Keratinocyte (primary cell): ENCODE measurements around the gene ALG11.

Source experiments
- CTCF ChIP-seq, 3 experiments: IDR thresholded peaks in 1 of 3; conservative IDR thresholded peaks in 1 of 3; optimal IDR thresholded peaks in 1 of 3; 2 replicates in 2 of 3; 3 replicates in 1 of 3; pipeline versions ENCODE3 to v1.5.1; 2011; ENCODE audit warnings: low read length in 3 of 3, mild to moderate bottlenecking in 3 of 3, moderate library complexity in 2 of 3, control low read depth in 1 of 3, inconsistent platforms in 1 of 3; ENCODE audit not compliant: insufficient read depth in 2 of 3; ENCODE audit errors: extremely low read depth in 1 of 3
- EZH2 ChIP-seq: IDR thresholded peaks from one replicate; pipeline ENCODE4 v1.6.1; 2012; ENCODE audit warnings: inconsistent platforms, mild to moderate bottlenecking, low read length, moderate library complexity

DNA sequence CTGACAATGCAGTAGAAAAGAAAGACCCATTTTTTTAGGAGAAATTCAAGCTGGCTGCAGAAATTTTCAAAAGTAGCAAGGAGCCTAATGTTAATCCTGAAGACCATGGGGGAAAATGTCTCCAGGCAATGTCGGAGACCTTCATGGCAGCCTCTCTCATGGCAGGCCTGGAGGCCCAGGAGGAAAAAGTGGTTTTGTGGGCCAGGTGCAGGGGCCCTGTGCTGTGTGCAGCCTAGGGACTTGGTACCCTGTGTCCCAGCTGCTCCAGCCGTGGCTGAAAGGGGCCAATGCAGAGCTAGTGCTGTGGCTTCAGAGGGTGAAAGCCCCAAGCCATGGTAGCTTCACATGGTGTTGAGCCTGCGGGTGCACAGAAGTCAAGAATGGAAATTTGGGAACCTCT lies 4.1 kb downstream of the ALG11 start:
- TF ChIP-seq EZH2, result no peak
- no peak for TF ChIP-seq CTCF (optimal IDR thresholded peaks at IDR 0.05 in 1 of 3, IDR thresholded peaks at IDR 0.05 in 1 of 3, conservative IDR thresholded peaks at IDR 0.05 in 1 of 3; ENCODE audit: extremely low read depth in 1 of 3, insufficient read depth in 2 of 3, low read length in 3 of 3)
